HepG2 (cell line): ENCODE results near the gene STYXL2. TPM values are rescaled to one million over a fixed set of nuclear protein-coding genes. Genes with fewer than 3 reads are reported as not detected.
A peak's percentile ranks its signal among the peaks of the same experiment; 100 is the strongest.

Experiments used
- EP300 ChIP-seq, 3 experiments: sonication (generic) in 1 of 3; formaldehyde crosslinking in 1 of 3; IDR thresholded peaks; 2 replicates each; pipeline versions ENCODE4 v1.5.1 to v1.6.1; 2011 to 2020; ENCODE audit warnings: low read depth in 2 of 3, low read length in 2 of 3, borderline replicate concordance in 1 of 3, improper control_type of control experiment in 1 of 3, mild to moderate bottlenecking in 1 of 3, missing genetic modification reagents in 1 of 3, moderate library complexity in 1 of 3
- FLYWCH1 ChIP-seq: sonication (generic); formaldehyde crosslinking; IDR thresholded peaks from 2 replicates; pipeline ENCODE4 v1.8.1; 2023; ENCODE audit warnings: mild to moderate bottlenecking, missing genetic modification reagents
- HNRNPK ChIP-seq: fragments of 200-400 bp; formaldehyde crosslinking; IDR thresholded peaks from 2 replicates; pipeline ENCODE4 v1.6.1; 2018; ENCODE audit warnings: low read length, low read depth, moderate library complexity, mild to moderate bottlenecking; ENCODE audit not compliant: poor library complexity, severe bottlenecking
- KLF6 ChIP-seq: IDR thresholded peaks from 2 replicates; pipeline ENCODE4 v1.8.0; 2016; ENCODE audit warnings: missing biosample characterization, missing genetic modification reagents
- MIER2 ChIP-seq: IDR thresholded peaks from 2 replicates; pipeline ENCODE4 v1.6.1; 2016; ENCODE audit warnings: missing biosample characterization, missing genetic modification reagents
- MIER3 ChIP-seq: IDR thresholded peaks from 2 replicates; pipeline ENCODE4 v1.6.1; 2016; ENCODE audit warnings: missing compliant biosample characterization, borderline replicate concordance
- MXI1 ChIP-seq: IDR thresholded peaks from 3 replicates; pipeline ENCODE4 v1.6.1; 2012; ENCODE audit warnings: low read depth, low read length, inconsistent platforms, borderline replicate concordance
- PCBP1 ChIP-seq: fragments of 200-400 bp; formaldehyde crosslinking; IDR thresholded peaks from 2 replicates; pipeline ENCODE4 v1.6.1; 2017; ENCODE audit warnings: mild to moderate bottlenecking, low read depth, low read length, borderline replicate concordance
- RARA ChIP-seq: IDR thresholded peaks from 2 replicates; pipeline ENCODE4 v1.6.1; 2016; ENCODE audit warnings: missing genetic modification reagents, missing compliant biosample characterization
- RBM39 ChIP-seq: fragments of 200-400 bp; formaldehyde crosslinking; IDR thresholded peaks from one replicate; pipeline ENCODE4 v1.6.1; 2018; ENCODE audit warnings: antibody characterized with exemption, mild to moderate bottlenecking, low read depth, low read length; ENCODE audit not compliant: poor library complexity, severe bottlenecking
- SETDB1 ChIP-seq: sonication (generic); formaldehyde crosslinking; IDR thresholded peaks from 2 replicates; pipeline ENCODE4 v1.5.1; 2020; ENCODE audit warnings: missing genetic modification reagents, mild to moderate bottlenecking, borderline replicate concordance
- ZNF292 ChIP-seq: sonication (generic); formaldehyde crosslinking; IDR thresholded peaks from 2 replicates; pipeline ENCODE4 v1.8.1; 2022; ENCODE audit warnings: mild to moderate bottlenecking, low read depth, missing genetic modification reagents, borderline replicate concordance
- ZNF354B ChIP-seq: sonication (generic); formaldehyde crosslinking; IDR thresholded peaks from 2 replicates; pipeline ENCODE4 v1.8.0; 2022; ENCODE audit warnings: mild to moderate bottlenecking, missing genetic modification reagents
- ZNF431 ChIP-seq: sonication (generic); formaldehyde crosslinking; IDR thresholded peaks from 2 replicates; pipeline ENCODE4 v1.9.0; 2022; ENCODE audit warnings: missing genetic modification reagents, low read depth, mild to moderate bottlenecking, borderline replicate concordance
- ZNF484 ChIP-seq: sonication (generic); formaldehyde crosslinking; IDR thresholded peaks from 2 replicates; pipeline ENCODE4 v1.5.1; 2020; ENCODE audit warnings: mild to moderate bottlenecking, low read depth, missing genetic modification reagents, borderline replicate concordance
- ZNF713 ChIP-seq: sonication (generic); formaldehyde crosslinking; IDR thresholded peaks from 2 replicates; pipeline ENCODE4 v1.4.0; 2020; ENCODE audit warnings: mild to moderate bottlenecking, missing genetic modification reagents
- polyA plus RNA-seq, 8 experiments: library from polyadenylated mRNA; depleted of rRNA in 3 of 8; stranded (reverse) in 7 of 8; unstranded in 1 of 8; fragments of >200 nt; fragmentation: Illumina TruSeq in 4 of 8; extraction: Trizol in 4 of 8; gene quantifications; 2 replicates each; pipeline versions ENCODE4 v1.2.1 to v1.2.3, GENCODE V29; 2011 to 2016; ENCODE audit warnings: low read depth in 4 of 8, missing spikeins in 1 of 8, mixed read lengths in 1 of 8; ENCODE audit not compliant: insufficient read depth in 1 of 8
- total RNA-seq, 5 experiments: library from RNA; depleted of rRNA; stranded (reverse); fragments of >200 nt; fragmentation: Illumina TruSeq; extraction: Trizol; gene quantifications; 2 replicates each; pipeline ENCODE4 v1.2.3, GENCODE V29; 2016; ENCODE audit warnings: low read depth in 1 of 5
- TF ChIP-seq, protein P1 (sequence below): sonication (generic); formaldehyde crosslinking; IDR thresholded peaks from 2 replicates; pipeline ENCODE4 v1.4.0; 2020; ENCODE audit warnings: mild to moderate bottlenecking, missing genetic modification reagents
- TF ChIP-seq, protein P2 (sequence below): sonication (generic); formaldehyde crosslinking; IDR thresholded peaks from 2 replicates; pipeline ENCODE4 v1.8.0; 2022; ENCODE audit warnings: mild to moderate bottlenecking, missing genetic modification reagents, moderate library complexity
- TF ChIP-seq, protein P3 (sequence below): sonication (generic); formaldehyde crosslinking; conservative IDR thresholded peaks from 2 replicates; pipeline ENCODE4 v1.5.0; 2020; ENCODE audit warnings: missing genetic modification reagents
- TF ChIP-seq, protein P4 (sequence below), 2 experiments: sonication (generic) in 1 of 2; formaldehyde crosslinking in 1 of 2; IDR thresholded peaks; 2 replicates each; pipeline versions ENCODE4 v1.5.1 to v1.6.1; 2011 to 2020; ENCODE audit warnings: borderline replicate concordance in 1 of 2, low read depth in 1 of 2, low read length in 1 of 2, mild to moderate bottlenecking in 1 of 2, missing genetic modification reagents in 1 of 2, moderate library complexity in 1 of 2

Gene STYXL2
- total and polyA plus RNA-seq, 2 of the 13 experiments (the other 11 are each of a cell fraction or from before 2014, with no cell fraction given), result not detected

DNA sequence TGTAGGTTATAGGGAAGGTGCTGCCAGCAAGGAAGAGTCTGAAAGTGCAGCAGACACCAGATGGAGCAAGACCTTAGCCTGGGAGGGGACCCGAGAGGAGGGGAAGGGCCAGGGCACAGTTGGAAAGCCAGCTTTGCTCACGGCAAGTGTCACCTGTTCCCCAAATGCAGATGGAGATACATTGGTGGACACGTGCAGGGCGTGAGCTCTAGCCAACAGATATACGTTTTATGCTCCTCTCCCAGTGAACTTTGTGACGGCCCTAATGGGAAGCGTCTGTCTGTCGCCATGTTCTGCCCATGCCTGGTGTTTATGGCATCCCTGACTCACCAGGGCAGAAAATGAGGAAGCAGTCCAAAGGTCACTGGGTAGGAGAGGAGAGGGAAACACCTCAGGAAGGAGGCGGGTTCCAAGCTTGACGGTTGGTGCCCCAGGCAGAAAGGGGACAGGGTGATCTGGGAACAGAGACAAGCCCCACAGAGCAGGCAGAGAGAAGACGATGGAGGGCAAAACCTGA lies 11.3 kb upstream of the STYXL2 start (continued):
- TF ChIP-seq, protein P1, sequence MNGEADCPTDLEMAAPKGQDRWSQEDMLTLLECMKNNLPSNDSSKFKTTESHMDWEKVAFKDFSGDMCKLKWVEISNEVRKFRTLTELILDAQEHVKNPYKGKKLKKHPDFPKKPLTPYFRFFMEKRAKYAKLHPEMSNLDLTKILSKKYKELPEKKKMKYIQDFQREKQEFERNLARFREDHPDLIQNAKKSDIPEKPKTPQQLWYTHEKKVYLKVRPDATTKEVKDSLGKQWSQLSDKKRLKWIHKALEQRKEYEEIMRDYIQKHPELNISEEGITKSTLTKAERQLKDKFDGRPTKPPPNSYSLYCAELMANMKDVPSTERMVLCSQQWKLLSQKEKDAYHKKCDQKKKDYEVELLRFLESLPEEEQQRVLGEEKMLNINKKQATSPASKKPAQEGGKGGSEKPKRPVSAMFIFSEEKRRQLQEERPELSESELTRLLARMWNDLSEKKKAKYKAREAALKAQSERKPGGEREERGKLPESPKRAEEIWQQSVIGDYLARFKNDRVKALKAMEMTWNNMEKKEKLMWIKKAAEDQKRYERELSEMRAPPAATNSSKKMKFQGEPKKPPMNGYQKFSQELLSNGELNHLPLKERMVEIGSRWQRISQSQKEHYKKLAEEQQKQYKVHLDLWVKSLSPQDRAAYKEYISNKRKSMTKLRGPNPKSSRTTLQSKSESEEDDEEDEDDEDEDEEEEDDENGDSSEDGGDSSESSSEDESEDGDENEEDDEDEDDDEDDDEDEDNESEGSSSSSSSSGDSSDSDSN (CRISPR knock-in tag), result no peak
- TF ChIP-seq, protein P2, sequence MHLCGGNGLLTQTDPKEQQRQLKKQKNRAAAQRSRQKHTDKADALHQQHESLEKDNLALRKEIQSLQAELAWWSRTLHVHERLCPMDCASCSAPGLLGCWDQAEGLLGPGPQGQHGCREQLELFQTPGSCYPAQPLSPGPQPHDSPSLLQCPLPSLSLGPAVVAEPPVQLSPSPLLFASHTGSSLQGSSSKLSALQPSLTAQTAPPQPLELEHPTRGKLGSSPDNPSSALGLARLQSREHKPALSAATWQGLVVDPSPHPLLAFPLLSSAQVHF, result no peak
- TF ChIP-seq MIER3 (CRISPR knock-in tag) (no peak), ZNF484 (CRISPR knock-in tag) (no peak), ZNF354B (no peak), RARA (CRISPR knock-in tag) (peak; percentile 24; the same call in 1 of the 2 replicates), MXI1 (no peak), ZNF431 (CRISPR knock-in tag) (no peak), ZNF292 (no peak), EP300 (IDR thresholded peaks at IDR 0.05; ENCODE audit: low read depth in 2 of 2, low read length in 2 of 2) (peak in 1 of 2 experiments; percentile 27; a peak in 1 of 4 replicates), EP300 (CRISPR knock-in tag; IDR thresholded peaks at IDR 0.05; ENCODE audit: borderline replicate concordance) (no peak), HNRNPK (no peak), PCBP1 (no peak), KLF6 (CRISPR knock-in tag) (no peak), SETDB1 (CRISPR knock-in tag) (no peak), ZNF713 (CRISPR knock-in tag) (no peak), FLYWCH1 (no peak), MIER2 (CRISPR knock-in tag) (0 out of 2 replicates have a peak, but pooled peaks have one; percentile 51), RBM39 (no peak)
- TF ChIP-seq, protein P3, sequence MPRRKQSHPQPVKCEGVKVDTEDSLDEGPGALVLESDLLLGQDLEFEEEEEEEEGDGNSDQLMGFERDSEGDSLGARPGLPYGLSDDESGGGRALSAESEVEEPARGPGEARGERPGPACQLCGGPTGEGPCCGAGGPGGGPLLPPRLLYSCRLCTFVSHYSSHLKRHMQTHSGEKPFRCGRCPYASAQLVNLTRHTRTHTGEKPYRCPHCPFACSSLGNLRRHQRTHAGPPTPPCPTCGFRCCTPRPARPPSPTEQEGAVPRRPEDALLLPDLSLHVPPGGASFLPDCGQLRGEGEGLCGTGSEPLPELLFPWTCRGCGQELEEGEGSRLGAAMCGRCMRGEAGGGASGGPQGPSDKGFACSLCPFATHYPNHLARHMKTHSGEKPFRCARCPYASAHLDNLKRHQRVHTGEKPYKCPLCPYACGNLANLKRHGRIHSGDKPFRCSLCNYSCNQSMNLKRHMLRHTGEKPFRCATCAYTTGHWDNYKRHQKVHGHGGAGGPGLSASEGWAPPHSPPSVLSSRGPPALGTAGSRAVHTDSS (CRISPR knock-in tag), result no peak
- TF ChIP-seq, protein P4, sequence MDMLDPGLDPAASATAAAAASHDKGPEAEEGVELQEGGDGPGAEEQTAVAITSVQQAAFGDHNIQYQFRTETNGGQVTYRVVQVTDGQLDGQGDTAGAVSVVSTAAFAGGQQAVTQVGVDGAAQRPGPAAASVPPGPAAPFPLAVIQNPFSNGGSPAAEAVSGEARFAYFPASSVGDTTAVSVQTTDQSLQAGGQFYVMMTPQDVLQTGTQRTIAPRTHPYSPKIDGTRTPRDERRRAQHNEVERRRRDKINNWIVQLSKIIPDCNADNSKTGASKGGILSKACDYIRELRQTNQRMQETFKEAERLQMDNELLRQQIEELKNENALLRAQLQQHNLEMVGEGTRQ (IDR thresholded peaks at IDR 0.05; ENCODE audit: low read depth, low read length), result no peak
- TF ChIP-seq, protein P4 (CRISPR knock-in tag; IDR thresholded peaks at IDR 0.05; ENCODE audit: borderline replicate concordance), result no peak
